HEK293 (cell line): ENCODE results near the gene DDX24.

Source experiments
- CTCF ChIA-PET: fragments of 350-600 bp; formaldehyde crosslinking; extraction: SDS; loops from one replicate; lab custom pipeline; 2021; ENCODE audit warnings: antibody characterized with exemption; lab: Yijun Ruan, JAX
- POLR2A ChIA-PET: fragments of 300-600 bp; formaldehyde crosslinking; extraction: SDS; loops from one replicate; lab custom pipeline; 2020; ENCODE audit warnings: antibody characterized with exemption, inconsistent platforms; lab: Yijun Ruan, JAX
- H3K27ac ChIP-seq: fragments of 200-500 bp; sonication (Bioruptor generic); 2 replicates; pipeline ENCODE4 v1.5.1; 2014; ENCODE audit warnings: low read depth, low read length, control low read depth, inconsistent platforms; ENCODE audit errors: extremely low read depth
- H3K36me3 ChIP-seq, 2 experiments: fragments of 200-500 bp in 1 of 2; sonication (Bioruptor generic) in 1 of 2; 1 replicate in 1 of 2; 2 replicates in 1 of 2; pipeline ENCODE4 v1.5.1; 2014 to 2017; ENCODE audit warnings: inconsistent platforms in 2 of 2, low read length in 2 of 2; ENCODE audit not compliant: control insufficient read depth in 2 of 2, insufficient read depth in 1 of 2
- H3K4me1 ChIP-seq: fragments of 200-500 bp; sonication (Bioruptor generic); 2 replicates; pipeline ENCODE4 v1.5.1; 2014; ENCODE audit warnings: mild to moderate bottlenecking, low read length, inconsistent platforms; ENCODE audit not compliant: control insufficient read depth, insufficient read depth
- H3K4me3 ChIP-seq: 2 replicates; pipeline ENCODE4 v1.5.1; 2011; ENCODE audit warnings: low read depth, mild to moderate bottlenecking, control low read depth, low read length, moderate library complexity
- H3K9me3 ChIP-seq: fragments of 200-500 bp; sonication (Bioruptor generic); 2 replicates; pipeline ENCODE4 v1.5.1; 2014; ENCODE audit warnings: low read depth, low read length, inconsistent platforms; ENCODE audit not compliant: control insufficient read depth, insufficient read depth
- BCL11A ChIP-seq: fragments of 450-650 bp; formaldehyde crosslinking; IDR thresholded peaks from 2 replicates; pipeline ENCODE4 v1.5.1; 2016; ENCODE audit warnings: low read depth, missing biosample characterization, missing genetic modification characterization
- IKZF3 ChIP-seq: fragments of 450-650 bp; IDR thresholded peaks from 2 replicates; pipeline ENCODE4 v1.5.0; 2018; ENCODE audit warnings: missing biosample characterization, mild to moderate bottlenecking, missing genetic modification characterization, moderate library complexity
- ZFP69B ChIP-seq: fragments of 450-650 bp; formaldehyde crosslinking; IDR thresholded peaks from 2 replicates; pipeline ENCODE4 v1.5.1; 2016; ENCODE audit warnings: missing biosample characterization, missing genetic modification characterization
- ZNF112 ChIP-seq: fragments of 450-650 bp; formaldehyde crosslinking; IDR thresholded peaks from 2 replicates; pipeline ENCODE4 v1.5.0; 2017; ENCODE audit warnings: missing biosample characterization, missing genetic modification characterization
- ZNF121 ChIP-seq: fragments of 450-650 bp; formaldehyde crosslinking; IDR thresholded peaks from 2 replicates; pipeline ENCODE4 v1.5.1; 2016; ENCODE audit warnings: missing biosample characterization, missing genetic modification characterization
- ZNF184 ChIP-seq: fragments of 450-650 bp; IDR thresholded peaks from 2 replicates; pipeline ENCODE4 v1.5.1; 2018; ENCODE audit warnings: missing biosample characterization, mild to moderate bottlenecking, missing genetic modification characterization
- ZNF26 ChIP-seq: fragments of 450-650 bp; formaldehyde crosslinking; IDR thresholded peaks from 2 replicates; pipeline ENCODE4 v1.5.1; 2016; ENCODE audit warnings: missing biosample characterization, missing genetic modification characterization
- ZNF394 ChIP-seq: fragments of 450-650 bp; formaldehyde crosslinking; IDR thresholded peaks from 2 replicates; pipeline ENCODE4 v1.5.1; 2016; ENCODE audit warnings: missing biosample characterization, missing genetic modification characterization, mild to moderate bottlenecking, moderate library complexity, borderline replicate concordance
- ZNF449 ChIP-seq: fragments of 450-650 bp; formaldehyde crosslinking; IDR thresholded peaks from 2 replicates; pipeline ENCODE4 v1.5.1; 2017; ENCODE audit warnings: missing biosample characterization, mild to moderate bottlenecking, missing genetic modification characterization, moderate library complexity
- ZNF514 ChIP-seq: fragments of 450-650 bp; formaldehyde crosslinking; IDR thresholded peaks from 2 replicates; pipeline ENCODE4 v1.5.1; 2016; ENCODE audit warnings: missing biosample characterization, missing genetic modification characterization
- ZNF571 ChIP-seq: fragments of 450-650 bp; formaldehyde crosslinking; IDR thresholded peaks from 2 replicates; pipeline ENCODE4 v1.5.0; 2017; ENCODE audit warnings: missing biosample characterization, missing genetic modification characterization
- ZNF624 ChIP-seq: fragments of 450-650 bp; formaldehyde crosslinking; IDR thresholded peaks from 2 replicates; pipeline ENCODE4 v1.5.1; 2017; ENCODE audit warnings: missing biosample characterization, missing genetic modification characterization
- ZNF658 ChIP-seq: fragments of 450-650 bp; formaldehyde crosslinking; IDR thresholded peaks from 2 replicates; pipeline ENCODE4; 2016; ENCODE audit warnings: missing biosample characterization, missing genetic modification characterization
- ZNF707 ChIP-seq: fragments of 450-650 bp; formaldehyde crosslinking; IDR thresholded peaks from 2 replicates; pipeline ENCODE4 v1.5.1; 2016; ENCODE audit warnings: missing biosample characterization, missing genetic modification characterization
- ZNF830 ChIP-seq: fragments of 450-650 bp; IDR thresholded peaks from 2 replicates; pipeline ENCODE4 v1.5.0; 2018; ENCODE audit warnings: missing biosample characterization, missing genetic modification characterization, low read depth, mild to moderate bottlenecking, moderate library complexity
- ZNF837 ChIP-seq: fragments of 450-650 bp; formaldehyde crosslinking; IDR thresholded peaks from 2 replicates; pipeline ENCODE4 v1.5.1; 2016; ENCODE audit warnings: missing biosample characterization, missing genetic modification characterization
- ZSCAN4 ChIP-seq: fragments of 450-650 bp; formaldehyde crosslinking; IDR thresholded peaks from 2 replicates; pipeline ENCODE4 v1.5.1; 2017; ENCODE audit warnings: missing biosample characterization, missing genetic modification characterization
- TF ChIP-seq, protein P1 (sequence below): fragments of 450-650 bp; formaldehyde crosslinking; IDR thresholded peaks from 2 replicates; pipeline ENCODE4 v1.5.1; 2016; ENCODE audit warnings: missing biosample characterization, missing genetic modification characterization, low read depth
- TF ChIP-seq, protein P2 (sequence below): fragments of 450-650 bp; formaldehyde crosslinking; IDR thresholded peaks from 2 replicates; pipeline ENCODE4 v1.5.1; 2016; ENCODE audit warnings: missing biosample characterization, missing genetic modification characterization

DDX24 gene

DNA sequence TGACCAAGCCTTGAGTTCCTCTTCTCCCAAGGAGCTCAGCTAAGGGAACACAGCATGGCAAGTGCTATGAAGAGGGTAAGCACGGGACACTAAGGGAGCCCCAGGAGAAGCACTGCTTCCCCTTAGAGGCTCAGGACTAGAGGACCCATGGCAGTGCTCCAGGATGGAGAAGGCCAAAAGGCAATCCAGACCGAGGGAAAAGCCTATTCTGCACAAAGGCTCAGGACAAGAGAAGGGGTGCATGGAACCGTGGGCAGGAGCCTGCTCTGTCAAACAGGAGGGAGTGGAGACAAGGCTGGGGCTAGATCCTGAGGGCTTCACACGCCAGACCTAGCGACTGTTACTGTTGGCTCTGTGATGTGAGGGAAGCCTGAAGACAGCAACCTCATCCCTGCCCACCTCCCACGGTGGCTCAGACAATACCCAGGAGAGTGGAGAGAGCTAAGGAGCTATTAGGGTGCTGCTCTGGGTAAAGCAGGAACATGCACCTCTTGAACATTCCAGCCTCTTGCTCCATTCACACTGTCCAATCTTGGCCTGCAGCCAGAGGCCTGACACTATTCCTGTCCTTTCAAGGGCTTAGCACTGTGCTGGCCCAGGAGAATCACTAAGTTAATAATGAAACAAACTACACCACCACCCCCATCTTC is 30.6 kb downstream of the DDX24 start (continued):
- TF ChIP-seq, protein P1, sequence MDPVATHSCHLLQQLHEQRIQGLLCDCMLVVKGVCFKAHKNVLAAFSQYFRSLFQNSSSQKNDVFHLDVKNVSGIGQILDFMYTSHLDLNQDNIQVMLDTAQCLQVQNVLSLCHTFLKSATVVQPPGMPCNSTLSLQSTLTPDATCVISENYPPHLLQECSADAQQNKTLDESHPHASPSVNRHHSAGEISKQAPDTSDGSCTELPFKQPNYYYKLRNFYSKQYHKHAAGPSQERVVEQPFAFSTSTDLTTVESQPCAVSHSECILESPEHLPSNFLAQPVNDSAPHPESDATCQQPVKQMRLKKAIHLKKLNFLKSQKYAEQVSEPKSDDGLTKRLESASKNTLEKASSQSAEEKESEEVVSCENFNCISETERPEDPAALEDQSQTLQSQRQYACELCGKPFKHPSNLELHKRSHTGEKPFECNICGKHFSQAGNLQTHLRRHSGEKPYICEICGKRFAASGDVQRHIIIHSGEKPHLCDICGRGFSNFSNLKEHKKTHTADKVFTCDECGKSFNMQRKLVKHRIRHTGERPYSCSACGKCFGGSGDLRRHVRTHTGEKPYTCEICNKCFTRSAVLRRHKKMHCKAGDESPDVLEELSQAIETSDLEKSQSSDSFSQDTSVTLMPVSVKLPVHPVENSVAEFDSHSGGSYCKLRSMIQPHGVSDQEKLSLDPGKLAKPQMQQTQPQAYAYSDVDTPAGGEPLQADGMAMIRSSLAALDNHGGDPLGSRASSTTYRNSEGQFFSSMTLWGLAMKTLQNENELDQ (tag by site-specific recombination), result no peak
- no peak for TF ChIP-seq ZNF658
- TF ChIP-seq ZNF707 (tag by site-specific recombination), result no peak

GRCh38 chr14:94049625-94050023 is 31.4 kb downstream of the DDX24 start:
- Histone ChIP-seq H3K4me1 (peaks cover 4% of the 10 kb centered on the region; the same call in 1 of the 2 replicates), H3K9me3 (no peaks in the 10 kb centered on the region), H3K27ac (no peak overlapping the region), H3K36me3 (peaks cover 40 to 96% of the 10 kb centered on the region in 2 experiments), H3K4me3 (no peak overlapping the region)
- TF ChIP-seq, protein P1 (tag by site-specific recombination), result no peak
- TF ChIP-seq ZNF26, result no peak
- TF ChIP-seq ZNF571 (tag by site-specific recombination), result no peak
- TF ChIP-seq ZNF837 (tag by site-specific recombination), result no peak
- TF ChIP-seq ZNF121 (tag by site-specific recombination), result peak; percentile 68
- TF ChIP-seq, protein P2, sequence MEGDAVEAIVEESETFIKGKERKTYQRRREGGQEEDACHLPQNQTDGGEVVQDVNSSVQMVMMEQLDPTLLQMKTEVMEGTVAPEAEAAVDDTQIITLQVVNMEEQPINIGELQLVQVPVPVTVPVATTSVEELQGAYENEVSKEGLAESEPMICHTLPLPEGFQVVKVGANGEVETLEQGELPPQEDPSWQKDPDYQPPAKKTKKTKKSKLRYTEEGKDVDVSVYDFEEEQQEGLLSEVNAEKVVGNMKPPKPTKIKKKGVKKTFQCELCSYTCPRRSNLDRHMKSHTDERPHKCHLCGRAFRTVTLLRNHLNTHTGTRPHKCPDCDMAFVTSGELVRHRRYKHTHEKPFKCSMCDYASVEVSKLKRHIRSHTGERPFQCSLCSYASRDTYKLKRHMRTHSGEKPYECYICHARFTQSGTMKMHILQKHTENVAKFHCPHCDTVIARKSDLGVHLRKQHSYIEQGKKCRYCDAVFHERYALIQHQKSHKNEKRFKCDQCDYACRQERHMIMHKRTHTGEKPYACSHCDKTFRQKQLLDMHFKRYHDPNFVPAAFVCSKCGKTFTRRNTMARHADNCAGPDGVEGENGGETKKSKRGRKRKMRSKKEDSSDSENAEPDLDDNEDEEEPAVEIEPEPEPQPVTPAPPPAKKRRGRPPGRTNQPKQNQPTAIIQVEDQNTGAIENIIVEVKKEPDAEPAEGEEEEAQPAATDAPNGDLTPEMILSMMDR (tag by site-specific recombination), result no peak
- TF ChIP-seq ZNF830 (tag by site-specific recombination), result no peak
- ChIA-PET CTCF (interaction anchor here (0.6 to 5.2 kb wide), 6 partner anchors 11 to 121 kb away, joined by 3 to 33 read pairs (median 6); no protein-coding TSS in a partner anchor), POLR2A (no interaction called here)

GRCh38 chr14:94048691-94049624 is 32.0 kb downstream of the DDX24 start:
- no peak overlapping the region for H3K27ac ChIP-seq
- CTCF ChIA-PET, result interaction anchor here (0.6 to 5.2 kb wide), 7 partner anchors 10 to 131 kb away, joined by 3 to 33 read pairs (median 6); no protein-coding TSS in a partner anchor
- no peaks in the 10 kb centered on the region for H3K9me3 ChIP-seq
- peaks cover 4% of the 10 kb centered on the region; the same call in 1 of the 2 replicates for H3K4me1 ChIP-seq
- H3K4me3 ChIP-seq, result no peak overlapping the region
- POLR2A ChIA-PET, result no interaction called here
- H3K36me3 ChIP-seq, result peaks cover 36 to 96% of the 10 kb centered on the region in 2 experiments
- TF ChIP-seq ZNF449 (tag by site-specific recombination) (no peak), IKZF3 (tag by site-specific recombination) (no peak), BCL11A (tag by site-specific recombination) (no peak), ZNF624 (tag by site-specific recombination) (peak; percentile 42; the same call in 1 of the 2 replicates), ZSCAN4 (tag by site-specific recombination) (no peak), ZNF394 (tag by site-specific recombination) (no peak), ZNF184 (peak; percentile 61; the same call in 1 of the 2 replicates), ZNF514 (tag by site-specific recombination) (no peak), ZFP69B (tag by site-specific recombination) (no peak), ZNF112 (tag by site-specific recombination) (0 out of 2 replicates have a peak, but pooled peaks have one; percentile 32)
